Stimulated activated naive CD8-positive, alpha-beta T cell treated with anti-CD3 and anti-CD28 coated beads, Interleukin-15, Interleukin-2, amounts not matched to agents 100 U/mL and 50 U/mL, for 24 hours (primary cell): ENCODE measurements around the gene ITGB5.
A peak's percentile ranks its signal among the peaks of the same experiment; 100 is the strongest.

ENCODE experiments used
- ATAC-seq: fragments of 150-1000 bp; cut with Tn5 transposase; one replicate; pipeline ENCODE4 v1.10.0; 2021
- DNase-seq: peaks from one replicate; pipeline ENCODE4 v3.0.0; 2021

The ITGB5 gene, protein sequence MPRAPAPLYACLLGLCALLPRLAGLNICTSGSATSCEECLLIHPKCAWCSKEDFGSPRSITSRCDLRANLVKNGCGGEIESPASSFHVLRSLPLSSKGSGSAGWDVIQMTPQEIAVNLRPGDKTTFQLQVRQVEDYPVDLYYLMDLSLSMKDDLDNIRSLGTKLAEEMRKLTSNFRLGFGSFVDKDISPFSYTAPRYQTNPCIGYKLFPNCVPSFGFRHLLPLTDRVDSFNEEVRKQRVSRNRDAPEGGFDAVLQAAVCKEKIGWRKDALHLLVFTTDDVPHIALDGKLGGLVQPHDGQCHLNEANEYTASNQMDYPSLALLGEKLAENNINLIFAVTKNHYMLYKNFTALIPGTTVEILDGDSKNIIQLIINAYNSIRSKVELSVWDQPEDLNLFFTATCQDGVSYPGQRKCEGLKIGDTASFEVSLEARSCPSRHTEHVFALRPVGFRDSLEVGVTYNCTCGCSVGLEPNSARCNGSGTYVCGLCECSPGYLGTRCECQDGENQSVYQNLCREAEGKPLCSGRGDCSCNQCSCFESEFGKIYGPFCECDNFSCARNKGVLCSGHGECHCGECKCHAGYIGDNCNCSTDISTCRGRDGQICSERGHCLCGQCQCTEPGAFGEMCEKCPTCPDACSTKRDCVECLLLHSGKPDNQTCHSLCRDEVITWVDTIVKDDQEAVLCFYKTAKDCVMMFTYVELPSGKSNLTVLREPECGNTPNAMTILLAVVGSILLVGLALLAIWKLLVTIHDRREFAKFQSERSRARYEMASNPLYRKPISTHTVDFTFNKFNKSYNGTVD

GRCh38 chr3:124887177-124887931 is at the start of gene ITGB5:
Gene ITGB5, minus strand, starts transcription at chr3:124887365. Its CDS starts 365 bp downstream, at chr3:124887000.
- DNase-seq (peak; percentile 57), ATAC-seq (peak; percentile 70)

GRCh38 chr3:124935794-124936542 is 48.8 kb upstream of the ITGB5 start:
- DNase-seq (no peak), ATAC-seq (no peak)

- no peak for DNase-seq
- ATAC-seq, result no peak
Observed at GRCh38 chr3:124935264-124935663, 48.1 kb upstream of the ITGB5 start.

DNA sequence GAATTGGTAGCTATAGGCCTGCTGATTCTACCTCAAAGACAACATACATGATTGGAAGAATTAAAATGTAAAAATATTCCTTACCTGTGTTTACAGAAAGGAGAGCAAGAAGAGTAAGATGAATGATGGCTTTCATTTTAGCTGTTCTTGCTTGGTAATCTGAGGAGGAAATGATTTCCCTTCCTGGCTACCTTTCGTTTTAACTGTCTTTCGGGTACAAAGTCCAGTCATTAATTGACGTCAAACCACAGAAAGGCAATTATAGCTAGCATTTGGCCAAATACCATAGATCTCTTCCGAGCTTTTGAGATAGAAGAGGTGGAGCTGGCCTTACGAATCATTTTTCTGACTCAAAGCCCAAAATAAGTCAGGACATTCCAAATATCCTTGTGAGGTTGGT is 47.4 kb upstream of the ITGB5 start, which contains the start of gene MUC13:
TSS of gene MUC13 (minus strand) at position 175 of the 400 bp plus-strand sequence. CDS start at position 136, 39 bp downstream.
- ATAC-seq, result no peak
- no peak for DNase-seq

DNA sequence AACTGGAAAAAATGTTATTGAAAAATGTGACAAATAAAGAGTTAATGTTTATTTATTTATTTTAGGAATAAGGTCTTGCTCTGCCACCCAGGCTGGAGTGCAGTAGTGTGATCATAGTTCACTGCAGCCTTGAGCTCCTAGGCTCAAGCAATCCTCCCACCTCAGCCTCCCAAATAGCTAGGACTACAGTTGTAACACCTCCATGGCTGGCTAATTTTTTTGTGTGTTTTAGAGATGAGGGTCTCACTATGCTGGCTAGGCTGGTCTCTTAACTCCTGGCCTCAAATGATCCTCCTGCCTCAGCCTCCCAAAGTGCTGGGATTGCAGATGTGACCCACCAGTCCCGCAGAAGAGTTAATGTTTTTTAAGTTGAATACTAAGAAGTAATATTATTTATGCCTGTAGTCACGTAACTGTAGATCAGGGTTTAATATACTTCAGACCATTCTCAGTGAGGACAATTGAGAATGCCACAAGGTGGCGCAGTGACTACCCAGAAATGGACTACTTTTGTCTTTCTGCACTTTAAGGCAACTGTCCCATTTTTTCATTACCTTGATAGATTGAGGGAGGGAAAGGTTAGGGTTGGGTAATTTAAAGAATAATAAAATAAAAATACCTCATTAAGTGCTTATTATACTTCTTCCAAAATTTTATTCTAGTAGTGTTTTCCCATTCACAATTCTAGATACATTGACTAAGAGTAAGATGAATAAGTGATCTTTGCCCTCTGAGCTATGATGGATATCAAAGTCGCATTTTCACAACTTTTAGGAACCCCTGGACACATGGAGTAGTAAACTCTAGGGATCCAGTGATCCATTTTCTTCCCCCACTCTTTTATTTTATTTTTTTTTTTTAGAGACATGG is 41.4 kb upstream of the ITGB5 start:
- no peak for ATAC-seq
- peak; percentile 67 for DNase-seq

DNA sequence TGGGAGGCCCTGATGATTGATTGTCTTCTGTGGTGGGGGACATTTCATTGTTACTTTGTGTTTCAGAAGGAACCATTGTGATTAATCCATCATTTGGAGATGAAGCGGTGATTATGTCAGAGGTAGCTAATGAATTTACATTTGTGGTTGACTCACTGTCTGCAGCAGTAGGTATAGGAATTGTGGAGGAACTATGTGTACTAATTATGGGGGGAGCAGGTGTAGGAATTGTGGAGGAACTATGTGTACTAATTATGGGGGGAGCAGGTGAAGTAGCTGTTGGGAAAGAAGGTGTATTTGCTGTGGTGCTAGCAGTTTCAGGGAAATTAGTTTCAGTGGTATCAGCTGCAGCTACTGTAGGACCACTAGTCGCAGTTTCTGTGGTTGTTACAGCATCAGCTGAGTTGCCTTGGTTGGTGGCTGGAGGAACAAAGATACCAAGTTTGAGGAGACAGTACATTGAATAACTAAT is 40.4 kb upstream of the ITGB5 start:
- DNase-seq, result no peak

GRCh38 chr3:124926426-124927101 is 39.4 kb upstream of the ITGB5 start:
- DNase-seq (no peak), ATAC-seq (no peak)

More for the DNA sequence above, 40.4 kb upstream of the ITGB5 start:
- ATAC-seq, result no peak

DNA sequence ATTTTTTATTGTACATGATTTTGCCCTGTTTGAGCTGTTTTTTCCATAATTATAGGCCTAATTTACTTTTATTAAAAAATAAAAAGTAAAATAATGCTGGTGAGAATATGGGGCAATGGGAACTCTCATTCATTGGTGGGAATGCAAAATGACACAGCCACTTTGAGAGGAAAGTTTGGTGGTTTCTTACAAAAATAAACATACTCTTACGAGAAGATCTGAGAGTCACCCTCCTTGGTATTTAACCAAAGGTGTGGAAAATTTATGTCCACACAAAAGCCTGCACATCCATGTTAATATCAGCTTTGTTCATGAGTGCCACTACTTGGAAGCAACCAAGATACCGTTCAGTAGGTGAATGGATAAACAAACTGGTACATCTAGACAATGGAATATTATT is 37.6 kb upstream of the ITGB5 start:
- ATAC-seq (no peak), DNase-seq (no peak)

DNA sequence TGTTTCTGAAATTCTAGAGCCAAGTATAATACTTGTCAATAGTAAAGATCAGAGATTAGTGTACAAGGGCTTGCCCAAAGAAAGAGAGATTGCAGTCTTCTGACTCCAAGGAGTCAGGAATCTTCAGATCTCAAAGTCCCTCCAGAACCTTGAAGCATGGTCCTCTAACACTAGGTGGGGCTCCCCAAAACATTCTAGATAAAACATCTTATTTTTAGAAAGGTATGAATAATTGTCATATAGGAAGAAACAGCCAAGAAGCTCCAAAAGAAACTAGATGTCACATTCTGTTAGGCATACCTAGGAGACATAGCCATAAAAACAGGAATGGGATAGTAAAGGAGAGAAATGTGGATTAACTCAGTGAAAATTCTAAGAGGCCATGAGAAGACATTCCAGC is 36.7 kb upstream of the ITGB5 start:
- ATAC-seq (no peak), DNase-seq (no peak)

DNA sequence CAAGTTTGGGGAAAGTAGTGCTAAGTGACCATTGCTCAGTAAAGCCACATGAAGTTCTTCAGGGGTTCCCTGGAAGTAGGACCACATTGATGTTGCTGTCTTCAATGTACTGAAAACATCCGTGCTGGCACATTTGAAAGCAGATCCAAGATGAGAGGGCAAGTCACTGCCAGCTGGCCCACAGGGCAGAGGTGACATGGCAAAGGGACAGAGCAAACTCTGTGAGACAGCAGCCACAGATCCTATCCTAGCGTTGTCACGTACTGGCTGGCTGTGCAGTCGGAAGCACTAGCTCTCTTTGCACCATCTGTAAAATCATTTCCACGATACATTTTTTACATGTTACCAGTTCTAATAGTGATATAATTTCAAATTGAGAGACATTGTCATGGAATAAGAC is 33.6 kb upstream of the ITGB5 start:
- no peak for ATAC-seq

GRCh38 chr3:124919756-124920155 is 32.6 kb upstream of the ITGB5 start:
- ATAC-seq, result no peak
- no peak for DNase-seq

More for the DNA sequence above, 33.6 kb upstream of the ITGB5 start:
- no peak for DNase-seq

DNA sequence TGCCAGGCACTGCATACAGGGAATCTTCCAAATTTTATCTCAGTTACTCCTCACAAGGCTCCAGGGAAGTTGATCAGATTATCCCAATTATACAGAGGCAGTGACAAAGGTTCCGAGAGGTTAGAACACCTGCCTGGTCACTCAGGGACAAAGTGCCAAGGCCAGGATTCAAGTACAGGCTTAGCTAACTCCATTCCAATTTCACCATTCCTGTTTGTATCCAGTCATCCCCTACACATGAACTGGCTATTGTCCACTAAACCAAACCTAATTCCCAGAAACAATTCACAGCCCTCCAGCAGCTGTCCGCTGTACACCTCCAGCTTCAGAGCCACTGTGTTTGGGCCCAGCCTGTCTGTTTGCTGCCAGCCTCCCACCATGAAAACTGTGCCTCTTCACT is 31.4 kb upstream of the ITGB5 start:
- ATAC-seq (no peak), DNase-seq (no peak)

- no peak for ATAC-seq
- DNase-seq, result no peak
Observed at GRCh38 chr3:124916837-124917409, 29.8 kb upstream of the ITGB5 start.

- no peak for DNase-seq
- no peak for ATAC-seq
Observed at GRCh38 chr3:124915254-124915653, 28.1 kb upstream of the ITGB5 start.

GRCh38 chr3:124907957-124908356 is 20.8 kb upstream of the ITGB5 start:
- ATAC-seq, result no peak
- DNase-seq, result no peak

DNA sequence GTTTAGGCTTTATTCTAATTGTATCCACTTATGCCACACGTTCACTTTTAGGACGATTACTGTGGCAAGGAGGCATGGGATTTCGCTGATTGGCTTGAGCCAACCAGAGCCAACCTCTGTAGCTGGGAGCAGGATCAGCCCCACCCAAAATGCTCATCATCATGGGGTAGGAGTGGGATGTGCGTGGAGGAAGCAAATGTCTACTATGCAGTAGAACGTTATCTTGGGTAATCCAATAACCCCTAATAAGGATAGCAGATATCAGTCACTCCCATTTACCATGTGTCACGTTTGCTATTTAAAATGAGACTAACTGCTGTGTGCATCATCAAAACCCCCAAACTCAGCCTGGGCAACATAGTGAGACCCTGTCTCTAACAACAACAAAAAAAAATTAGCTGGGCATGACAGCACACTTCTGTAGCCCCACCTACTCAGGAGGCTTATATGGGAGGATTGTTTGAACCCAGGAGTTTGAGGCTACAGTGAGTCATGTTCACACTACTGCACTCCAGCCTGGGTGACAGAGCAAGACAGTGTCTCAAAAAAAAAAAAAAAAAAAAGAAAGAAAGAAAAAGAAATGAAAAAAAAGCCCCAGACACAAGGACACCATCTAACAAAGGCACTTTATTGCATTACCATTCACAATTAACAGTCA is 17.8 kb upstream of the ITGB5 start:
- DNase-seq (no peak), ATAC-seq (peak; percentile 57)

DNA sequence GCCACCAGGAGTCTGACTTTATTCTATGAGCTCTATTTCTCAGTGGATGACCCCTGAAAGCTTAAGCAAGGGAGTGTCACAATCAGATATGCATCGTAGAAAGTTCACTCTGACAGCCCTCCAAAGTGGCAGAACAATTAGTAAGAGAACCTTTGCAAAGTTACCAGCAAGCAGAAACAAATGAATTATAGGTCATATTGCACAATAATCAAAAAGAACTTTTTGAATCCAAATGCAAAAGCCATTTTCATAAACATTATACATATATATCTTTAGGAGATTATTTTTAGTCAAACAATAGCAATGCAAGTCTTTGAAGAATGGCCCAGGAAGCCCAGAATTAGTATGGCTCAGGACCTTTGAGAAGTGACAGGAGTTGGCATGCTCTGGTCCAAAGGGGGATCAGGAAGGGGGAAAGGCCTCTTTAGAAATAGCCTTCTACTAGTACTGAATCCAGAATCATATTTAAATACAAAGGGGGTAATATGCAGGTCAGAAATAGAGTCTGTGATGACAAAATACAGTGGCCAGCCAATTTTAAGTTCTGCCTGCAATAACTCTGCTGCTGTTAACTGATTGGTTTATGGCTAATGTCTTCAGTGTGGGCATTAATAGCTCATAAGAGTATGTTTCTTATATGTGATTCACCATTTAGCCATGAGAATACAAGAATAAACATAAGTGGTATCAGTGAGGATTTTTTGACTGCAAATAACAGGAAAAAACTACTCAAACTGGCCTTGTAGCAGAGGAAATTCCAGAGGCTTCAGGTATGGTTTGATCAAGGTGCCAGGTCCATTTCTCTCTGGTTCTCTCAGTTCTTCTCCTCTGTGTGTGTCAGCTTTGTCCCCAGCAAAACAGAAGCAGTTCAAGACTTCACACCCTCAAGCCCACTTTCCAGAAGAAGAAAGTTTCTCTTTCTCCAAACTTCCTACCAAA is 17.0 kb upstream of the ITGB5 start:
- ATAC-seq (no peak), DNase-seq (no peak)
